ENCODE measurements around the gene ARHGAP18. TPM values are rescaled to one million over a fixed set of nuclear protein-coding genes. Genes with fewer than 3 reads are reported as not detected.

The ARHGAP18 gene
- total RNA-seq, 1 donor, result 47.1 TPM

GRCh38 chr6:129696028-129696418 is 14.0 kb downstream of the ARHGAP18 start:
- no peak overlapping the region for H3K4me3 ChIP-seq (ENCODE audit: low read depth, low read length)
- TF ChIP-seq CTCF (IDR thresholded peaks at IDR 0.05; ENCODE audit: insufficient read depth, low read depth, low read length), result no peak
- no peak for DNase-seq (ENCODE audit: low read depth)

- TF ChIP-seq CTCF (IDR thresholded peaks at IDR 0.05; ENCODE audit: insufficient read depth, low read depth, low read length), result no peak
- no peak overlapping the region for H3K4me3 ChIP-seq (ENCODE audit: low read depth, low read length)
- DNase-seq (ENCODE audit: low read depth), result no peak
These were observed 14.5 kb downstream of the ARHGAP18 start for GRCh38 chr6:129695373-129696027.

- no peak for TF ChIP-seq CTCF (IDR thresholded peaks at IDR 0.05; ENCODE audit: insufficient read depth, low read depth, low read length)
These were observed 15.9 kb downstream of the ARHGAP18 start for GRCh38 chr6:129694036-129694435.

GRCh38 chr6:129692467-129692866 is 17.5 kb downstream of the ARHGAP18 start:
- TF ChIP-seq CTCF (IDR thresholded peaks at IDR 0.05; ENCODE audit: insufficient read depth, low read depth, low read length), result no peak
- H3K4me3 ChIP-seq (ENCODE audit: low read depth, low read length), result no peak overlapping the region
- DNase-seq (ENCODE audit: low read depth), result no peak

More at GRCh38 chr6:129694036-129694435, 15.9 kb downstream of the ARHGAP18 start:
- no peak for DNase-seq (ENCODE audit: low read depth)
- H3K4me3 ChIP-seq (ENCODE audit: low read depth, low read length), result no peak overlapping the region

- DNase-seq (ENCODE audit: low read depth), result no peak
- H3K4me3 ChIP-seq (ENCODE audit: low read depth, low read length), result no peak overlapping the region
- TF ChIP-seq CTCF (IDR thresholded peaks at IDR 0.05; ENCODE audit: insufficient read depth, low read depth, low read length), result no peak
These were observed 18.3 kb downstream of the ARHGAP18 start for GRCh38 chr6:129691709-129692108.

- no peak for DNase-seq (ENCODE audit: low read depth)
- H3K4me3 ChIP-seq (ENCODE audit: low read depth, low read length), result no peak overlapping the region
- no peak for TF ChIP-seq CTCF (IDR thresholded peaks at IDR 0.05; ENCODE audit: insufficient read depth, low read depth, low read length)
These were observed 18.8 kb downstream of the ARHGAP18 start for GRCh38 chr6:129691043-129691640.

Data from fibroblast of villous mesenchyme (primary cell).